DMS 273 treated with DMSO at 0.1 percent for 48 hours (cell line): ENCODE results near the gene WDR91.
"Not testable (repeated sequence)": the region's sequence is repeated elsewhere in the genome, so short reads cannot be mapped to it uniquely, and the experiment has no call there.

ENCODE experiments used
- DNase-seq: peaks from one replicate; lab custom pipeline; 2025; lab: John Stamatoyannopoulos, UW

Gene WDR91

DNA sequence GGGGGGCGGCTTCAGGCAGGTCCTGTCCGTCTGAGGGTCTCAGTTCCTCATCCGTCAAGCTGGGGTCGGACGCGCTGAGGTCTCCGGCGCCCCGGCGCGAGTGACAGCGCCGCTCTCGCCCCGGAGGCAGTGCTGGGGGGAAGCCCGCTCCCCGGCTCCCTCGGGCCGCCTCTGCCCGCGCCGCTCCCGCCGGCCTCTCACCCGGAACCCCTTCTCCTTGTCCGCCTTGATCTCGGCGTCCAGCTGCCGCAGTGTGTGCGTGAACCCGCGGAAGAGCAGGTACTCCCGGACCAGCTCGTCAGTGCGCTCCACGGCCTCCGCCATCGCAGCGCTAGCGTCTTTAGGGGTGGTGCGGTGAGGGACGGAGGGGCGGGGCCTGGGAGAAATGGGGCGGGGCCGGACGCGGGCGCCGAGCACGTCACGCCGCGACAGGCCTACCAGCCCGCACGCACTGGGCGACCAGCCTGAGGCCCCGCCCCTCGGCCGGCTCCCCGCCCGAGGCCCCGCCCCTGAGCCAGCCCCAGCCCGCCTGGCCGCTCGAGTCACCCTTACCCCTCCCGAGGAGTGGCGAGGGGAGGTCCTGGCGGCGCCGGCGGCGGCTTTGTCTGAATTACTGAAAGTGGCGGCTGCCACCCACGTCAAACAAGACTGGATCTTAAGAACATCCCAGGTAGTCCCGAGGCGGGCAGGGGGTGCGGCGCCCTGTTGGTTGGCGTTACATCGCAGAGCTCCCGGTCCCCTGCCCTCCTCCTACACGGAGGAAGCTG is at the start of gene WDR91:
Gene WDR91, minus strand, starts transcription at position 348 of the 767 bp plus-strand sequence. Its CDS starts 24 bp downstream, at position 324.
- DNase-seq, result peak; percentile 72

DNA sequence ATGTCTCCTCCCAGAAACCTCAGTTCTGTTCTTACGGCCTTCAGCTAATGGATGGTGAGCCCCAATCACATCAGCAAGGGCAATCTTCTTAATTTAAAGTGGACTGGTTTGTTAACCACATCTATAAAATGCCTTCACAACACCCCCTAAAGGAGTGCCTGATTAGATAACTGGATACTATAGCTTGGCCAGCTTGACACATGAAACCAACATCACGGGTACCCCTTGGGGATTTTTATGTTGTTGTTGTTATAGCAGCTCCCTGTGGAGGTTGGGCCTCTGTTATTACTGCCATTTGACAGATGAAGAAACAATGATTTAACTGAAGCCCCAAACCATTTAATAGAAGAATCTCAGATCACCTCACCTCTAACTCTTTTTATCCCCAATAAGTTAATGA is 49.1 kb upstream of the WDR91 start:
- no peak for DNase-seq

DNA sequence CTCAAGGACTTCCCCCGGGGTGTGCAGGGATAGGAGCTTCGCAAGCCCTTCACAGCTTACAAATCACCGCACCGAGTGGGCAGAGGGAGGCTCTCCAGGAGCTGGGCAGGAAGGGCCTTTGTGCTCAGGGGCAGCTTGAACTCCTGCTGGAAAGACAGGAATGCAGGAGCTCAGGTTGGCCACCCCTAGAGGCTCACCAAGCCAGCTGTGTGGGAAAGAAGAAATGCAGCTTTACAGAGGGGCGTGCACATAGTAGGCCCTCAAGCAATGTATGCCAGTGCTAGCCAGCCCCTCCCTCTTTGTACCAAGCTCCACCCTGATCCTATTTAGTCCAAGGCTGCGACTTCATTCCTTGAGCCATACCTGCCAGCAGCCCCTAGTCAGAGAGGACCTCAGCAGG is 48.4 kb upstream of the WDR91 start:
- DNase-seq, result no peak

DNA sequence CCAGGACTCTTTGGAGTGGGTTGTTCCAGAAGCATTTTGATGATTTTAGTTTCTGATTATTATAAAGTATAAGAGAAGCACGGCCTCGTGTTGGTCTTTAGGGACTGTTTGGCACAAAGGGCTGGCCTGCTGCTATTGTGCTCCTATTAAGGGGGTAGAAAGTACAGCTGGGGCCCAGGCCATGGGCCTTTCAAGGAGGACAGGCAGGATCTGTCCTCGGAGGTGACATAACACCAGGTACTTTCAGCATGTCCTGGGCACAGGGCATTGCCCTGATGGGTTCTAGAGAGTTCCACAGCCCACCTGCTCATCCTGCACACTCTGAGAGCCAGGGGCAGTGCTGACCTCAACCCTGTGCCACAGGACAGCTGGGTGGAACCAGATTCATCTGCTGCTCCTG is 47.3 kb upstream of the WDR91 start:
- no peak for DNase-seq

GRCh38 chr7:135257790-135258189 is 46.5 kb upstream of the WDR91 start:
- DNase-seq, result no peak

- no peak for DNase-seq
Measured at GRCh38 chr7:135253851-135254771, 42.8 kb upstream of the WDR91 start.

- no peak for DNase-seq
Measured at GRCh38 chr7:135251496-135252391, 40.4 kb upstream of the WDR91 start.

GRCh38 chr7:135248546-135248945 is 37.2 kb upstream of the WDR91 start:
- no peak for DNase-seq

DNA sequence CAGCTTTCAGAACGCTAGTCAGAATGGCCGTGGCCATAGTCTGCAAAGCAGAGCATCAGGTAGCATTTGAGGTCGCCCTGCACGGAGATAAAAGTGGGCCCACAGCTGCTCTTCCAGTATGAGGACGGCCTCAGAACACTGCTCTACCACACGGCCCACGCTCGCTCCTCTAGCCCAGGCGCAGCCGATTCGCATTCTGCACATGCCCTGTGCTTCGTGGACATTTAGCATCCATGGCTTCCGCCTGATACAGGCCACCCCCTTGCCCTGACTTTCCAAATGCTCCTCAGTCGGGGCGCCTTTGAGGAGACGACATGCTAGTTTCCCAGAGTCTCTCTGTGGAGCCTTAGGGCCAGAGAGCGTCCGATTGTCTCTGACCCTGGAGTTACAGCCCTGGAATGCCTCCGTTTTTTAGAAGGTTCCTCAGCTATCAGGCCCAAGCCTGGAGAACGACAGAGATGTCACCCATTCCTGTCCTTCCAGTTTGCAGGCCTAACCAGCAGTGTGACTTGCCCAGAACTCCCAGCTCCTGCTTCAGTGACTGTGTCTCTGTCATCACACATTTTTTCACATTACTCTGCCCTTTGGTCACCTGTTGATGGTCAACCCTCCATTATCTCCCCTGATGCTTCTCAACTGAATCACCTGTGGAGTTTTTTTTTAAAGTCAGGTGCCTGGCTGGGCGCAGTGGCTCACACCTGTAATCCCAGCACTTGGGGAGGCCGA is 36.6 kb upstream of the WDR91 start:
- no peak for DNase-seq

GRCh38 chr7:135246191-135246825 is 35.0 kb upstream of the WDR91 start:
- DNase-seq, result no peak

- no peak for DNase-seq
Measured at GRCh38 chr7:135245226-135246190, 34.2 kb upstream of the WDR91 start.

DNA sequence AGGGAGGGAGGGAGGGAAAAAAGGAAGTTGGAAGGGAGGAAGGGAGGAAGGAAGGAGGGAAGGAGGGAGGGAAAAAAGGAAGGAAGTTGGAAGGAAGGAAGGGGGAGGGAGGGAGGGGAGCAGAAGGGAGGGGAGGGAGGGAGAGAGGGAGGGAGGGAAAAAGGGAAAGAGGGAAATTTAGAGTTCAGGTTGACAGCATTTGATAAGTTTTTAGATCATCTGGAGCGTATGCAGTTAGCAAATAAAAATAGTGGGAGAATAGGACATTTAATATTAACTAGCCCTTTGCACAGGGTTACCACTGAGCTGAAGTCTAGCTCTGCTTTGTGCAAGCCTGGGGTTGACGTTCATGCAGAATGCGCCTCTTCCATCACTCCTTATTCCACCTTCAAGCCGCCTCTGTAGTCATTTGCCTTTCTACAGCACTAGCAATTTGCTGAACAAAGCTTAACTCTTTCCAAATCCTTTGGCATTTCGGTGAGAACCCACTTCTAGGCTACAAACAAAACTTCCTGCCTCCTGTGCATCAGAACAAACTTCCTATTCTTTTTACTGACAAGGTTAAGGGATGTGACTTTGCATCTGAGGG is 30.9 kb upstream of the WDR91 start:
- no peak for DNase-seq

- DNase-seq, result peak; percentile 52
Measured at GRCh38 chr7:135240441-135240840, 29.1 kb upstream of the WDR91 start.

GRCh38 chr7:135239263-135239662 is 27.9 kb upstream of the WDR91 start:
- DNase-seq, result no peak

GRCh38 chr7:135238112-135238744 is 26.9 kb upstream of the WDR91 start:
- DNase-seq, result no peak

- DNase-seq, result no peak
Measured at GRCh38 chr7:135236727-135237126, 25.4 kb upstream of the WDR91 start.

- DNase-seq, result no peak
Measured at GRCh38 chr7:135235841-135236240, 24.5 kb upstream of the WDR91 start.

- DNase-seq, result no peak
Measured at GRCh38 chr7:135234727-135235126, 23.4 kb upstream of the WDR91 start.

GRCh38 chr7:135234095-135234494 is 22.8 kb upstream of the WDR91 start:
- DNase-seq, result not testable (repeated sequence)
